GM12878 (cell line): ENCODE data around the gene ACER3. TPM values are rescaled to one million over a fixed set of nuclear protein-coding genes. Genes with fewer than 3 reads are reported as not detected.

Experiments
- ATAC-seq: fragments of 200-7000 bp; cut with Tn5 transposase; 3 replicates; pipeline ENCODE4 v1.9.1; 2020; ENCODE audit warnings: mild to moderate bottlenecking, moderate library complexity
- BruUV-seq: library from RNA; stranded (reverse); fragments of 400-500 nt; replicated peaks from 2 replicates; lab custom pipeline; 2021; lab: Mats Ljungman, UMichigan
- CTCF ChIA-PET: fragments of 300-600 bp; sonication (Branson Sonifier 250); formaldehyde crosslinking; extraction: SDS; loops from one replicate; lab custom pipeline; 2021; ENCODE audit warnings: inconsistent platforms; lab: Yijun Ruan, JAX
- POLR2A ChIA-PET: fragments of 350-600 bp; formaldehyde crosslinking; extraction: SDS; loops from one replicate; lab custom pipeline; 2021; ENCODE audit warnings: inconsistent platforms; lab: Charles Lee
- RAD21 ChIA-PET: fragments of 300-600 bp; sonication (Branson Sonifier 250); formaldehyde crosslinking; loops from one replicate; lab custom pipeline; 2023; ENCODE audit warnings: antibody characterized with exemption; ENCODE audit not compliant: unreplicated experiment; lab: Charles Lee
- SMC1A ChIA-PET: fragments of 300-600 bp; sonication (Branson Sonifier 250); formaldehyde crosslinking; loops from one replicate; lab custom pipeline; 2023; ENCODE audit not compliant: unreplicated experiment, uncharacterized antibody; lab: Charles Lee
- DNase-seq: peaks from one replicate; pipeline ENCODE4 v3.0.0-alpha.2; 2011; ENCODE audit warnings: low read depth, low spot score
- FAIRE-seq: peaks from 3 replicates; lab custom pipeline; 2011; peaks lifted over from hg19 to GRCh38; lab: Jason Lieb, UNC
- H2AFZ ChIP-seq: 2 replicates; pipeline ENCODE4 v1.6.0; 2011; ENCODE audit warnings: low read depth, low read length, control low read depth; ENCODE audit not compliant: control insufficient read depth
- H3K27ac ChIP-seq: 2 replicates; pipeline ENCODE4 v1.5.1; 2011; ENCODE audit warnings: control low read depth; ENCODE audit not compliant: control insufficient read depth, insufficient read depth
- H3K27me3 ChIP-seq, 2 experiments: replicated peaks in 1 of 2; 2 replicates each; pipeline versions ENCODE4 v1.6.0 to v1.6.1; 2011; ENCODE audit warnings: low read length in 1 of 2; ENCODE audit not compliant: control insufficient read depth in 2 of 2, insufficient read depth in 2 of 2
- H3K36me3 ChIP-seq, 2 experiments: 2 replicates each; pipeline ENCODE4 v1.5.1; 2011; ENCODE audit warnings: low read length in 1 of 2; ENCODE audit not compliant: control insufficient read depth in 2 of 2, insufficient read depth in 2 of 2
- H3K4me1 ChIP-seq: 2 replicates; pipeline ENCODE4 v1.6.1; 2011; ENCODE audit warnings: mild to moderate bottlenecking, low read length, moderate library complexity, mixed read lengths; ENCODE audit not compliant: control insufficient read depth, insufficient read depth
- H3K4me2 ChIP-seq: 2 replicates; pipeline ENCODE4 v1.6.0; 2011; ENCODE audit warnings: control low read depth; ENCODE audit not compliant: control insufficient read depth, insufficient read depth
- H3K4me3 ChIP-seq: fragments of 200-600 bp; sonication (generic); 2 replicates; pipeline ENCODE4 v1.5.1; 2016
- H3K79me2 ChIP-seq: 2 replicates; pipeline ENCODE4 v1.6.0; 2011; ENCODE audit warnings: low read length; ENCODE audit not compliant: control insufficient read depth, insufficient read depth
- H3K9ac ChIP-seq: 2 replicates; pipeline ENCODE4 v1.8.0; 2011; ENCODE audit warnings: low read length, control low read depth, mixed read lengths; ENCODE audit not compliant: control insufficient read depth, insufficient read depth
- H3K9me3 ChIP-seq: replicated peaks from 3 replicates; pipeline ENCODE4 v1.5.1; 2011; ENCODE audit warnings: mild to moderate bottlenecking, low read length; ENCODE audit not compliant: control insufficient read depth, insufficient read depth
- H4K20me1 ChIP-seq: 2 replicates; pipeline ENCODE4 v1.6.0; 2011; ENCODE audit not compliant: control insufficient read depth, insufficient read depth
- ASH2L ChIP-seq: fragments of 300-600, 200-600 bp; sonication (generic); IDR thresholded peaks from 2 replicates; pipeline ENCODE4 v1.6.1; 2017; ENCODE audit warnings: low read depth, mild to moderate bottlenecking, borderline replicate concordance
- EZH2 ChIP-seq: IDR thresholded peaks from 2 replicates; pipeline ENCODE4 v1.6.1; 2012; ENCODE audit warnings: low read depth, mild to moderate bottlenecking, control low read depth, inconsistent platforms, low read length, borderline replicate concordance; ENCODE audit not compliant: control insufficient read depth
- HSF1 ChIP-seq: fragments of 150-350 bp; IDR thresholded peaks from 2 replicates; pipeline ENCODE4 v1.6.1; 2014; ENCODE audit warnings: mild to moderate bottlenecking, low read depth, low read length
- IRF4 ChIP-seq: IDR thresholded peaks from 2 replicates; pipeline ENCODE4 v1.6.1; 2011; ENCODE audit warnings: low read depth, low read length
- NR2C2 ChIP-seq: IDR thresholded peaks from 2 replicates; pipeline ENCODE4 v1.6.1; 2011; ENCODE audit warnings: borderline replicate concordance, low read depth; ENCODE audit not compliant: control insufficient read depth, insufficient read length
- RUNX3 ChIP-seq: IDR thresholded peaks from 2 replicates; pipeline ENCODE4 v1.6.1; 2012; ENCODE audit warnings: low read length, inconsistent platforms
- SMARCA5 ChIP-seq: fragments of 450-650 bp; IDR thresholded peaks from 2 replicates; pipeline ENCODE4 v1.6.1; 2017; ENCODE audit warnings: mild to moderate bottlenecking
- SPI1 ChIP-seq: IDR thresholded peaks from 2 replicates; pipeline ENCODE4 v1.6.1; 2011; ENCODE audit warnings: low read depth, mild to moderate bottlenecking, low read length, moderate library complexity, borderline replicate concordance; ENCODE audit not compliant: insufficient read depth
- TCF12 ChIP-seq: IDR thresholded peaks from 2 replicates; pipeline ENCODE4 v1.6.1; 2011; ENCODE audit warnings: low read depth, mild to moderate bottlenecking, low read length
- TCF3 ChIP-seq: IDR thresholded peaks from 2 replicates; pipeline ENCODE4 v1.6.1; 2012; ENCODE audit warnings: low read depth, mild to moderate bottlenecking, low read length, borderline replicate concordance; ENCODE audit not compliant: insufficient read depth
- ZNF274 ChIP-seq: IDR thresholded peaks from one replicate; pipeline ENCODE4 v1.8.0; 2011; ENCODE audit not compliant: insufficient read length, insufficient read depth
- WGBS: methylation state at CpG from one replicate; pipeline ENCODE4 v1.1.6; 2016; ENCODE audit warnings: low lambda C conversion rate; ENCODE audit not compliant: insufficient replicate concordance, insufficient coverage; ENCODE audit errors: missing lambda C conversion rate; 5-methylcytosine and 5-hydroxymethylcytosine counted together
- in situ Hi-C: fragments of 300-500 bp; cut with MboI; formaldehyde crosslinking; loops from 9 replicates; pipeline ENCODE4 v1.14.3; 2018; ENCODE audit warnings: mixed read lengths
- intact Hi-C: fragments of 100-400 bp; cut with micrococcal nuclease; formaldehyde crosslinking; loops from one replicate; pipeline ENCODE4 v1.14.2; 2022; ENCODE audit not compliant: unreplicated experiment
- polyA plus RNA-seq, 11 experiments: library from polyadenylated mRNA; depleted of rRNA in 4 of 11; unstranded in 6 of 11; stranded (reverse) in 5 of 11; fragments of >200 nt; fragmentation: Nextera tagmentation in 4 of 11; fragmentation: Illumina TruSeq in 1 of 11; extraction: Ambion mirVana in 4 of 11; extraction: Trizol in 1 of 11; gene quantifications; 1 replicate in 1 of 11; 2 replicates in 10 of 11; pipeline versions ENCODE4 v1.2.1 to v1.2.3, GENCODE V29; 2011 to 2016; ENCODE audit warnings: inconsistent platforms in 2 of 11, missing spikeins in 2 of 11, low read depth in 1 of 11
- total RNA-seq, 4 experiments: library from RNA; depleted of rRNA in 3 of 4; stranded (reverse); fragments of >200 nt in 3 of 4; fragmentation: Illumina TruSeq in 1 of 4; extraction: Trizol in 1 of 4; gene quantifications; 2 replicates each; pipeline versions ENCODE4 v1.2.1 to v1.2.3, GENCODE V29; 2013 to 2021

Gene ACER3
- total and polyA plus RNA-seq, 10 of the 15 experiments (the other 5 are each of a cell fraction or from before 2014, with no cell fraction given), result 2.8 to 17.4 (median 10.3) TPM

GRCh38 chr11:77051511-77051910, 190.8 kb downstream of the ACER3 start:
- in situ Hi-C loops, result no loop called here
- POLR2A ChIA-PET, result no interaction called here

GRCh38 chr11:77052518-77052917, 191.8 kb downstream of the ACER3 start:
- ChIA-PET RAD21 (interaction anchor here (0.6 kb wide), 1 partner anchor 38 kb away, joined by 3 read pairs; no protein-coding TSS in a partner anchor), POLR2A (no interaction called here), SMC1A (interaction anchor here (3.2 kb wide), 1 partner anchor 39 kb away, joined by 8 read pairs; no protein-coding TSS in a partner anchor), CTCF (interaction anchor here (0.7 to 2.7 kb wide), 2 partner anchors 39 to 131 kb away, joined by 3 to 19 read pairs; no protein-coding TSS in a partner anchor)
- Histone ChIP-seq H3K27me3 (no peaks in the 10 kb centered on the region), H3K27ac (no peak overlapping the region), H3K4me2 (no peak overlapping the region), H3K4me3 (no peak overlapping the region), H3K4me1 (no peaks in the 10 kb centered on the region), H3K9ac (no peak overlapping the region), H4K20me1 (no peaks in the 10 kb centered on the region; the same call in 1 of the 2 replicates), H2AFZ (no peak overlapping the region), H3K9me3 (peaks cover 2% of the 10 kb centered on the region; the same call in 1 of the 3 replicates), H3K79me2 (no peaks in the 10 kb centered on the region), H3K36me3 (no peaks in the 10 kb centered on the region)
- TF ChIP-seq SMARCA5 (no peak), IRF4 (no peak), SPI1 (no peak), EZH2 (no peak), TCF3 (no peak), RUNX3 (no peak), ZNF274 (no peak), HSF1 (no peak), ASH2L (no peak), TCF12 (no peak)
- intact Hi-C loops, result no loop called here
- FAIRE-seq (no peak), DNase-seq (no peak), ATAC-seq (no peak)
- in situ Hi-C loops, result no loop called here
- BruUV-seq, result no TSS peak
- 24% methylated on average over 7 of the region's 7 CpGs for WGBS

More at GRCh38 chr11:77051511-77051910, 190.8 kb downstream of the ACER3 start:
- Histone ChIP-seq H3K9me3 (peaks cover 2% of the 10 kb centered on the region; the same call in 1 of the 3 replicates), H3K4me1 (no peaks in the 10 kb centered on the region), H3K4me3 (no peak overlapping the region), H3K36me3 (no peaks in the 10 kb centered on the region), H3K4me2 (no peak overlapping the region), H3K79me2 (no peaks in the 10 kb centered on the region), H2AFZ (no peak overlapping the region), H3K9ac (no peak overlapping the region), H3K27me3 (no peaks in the 10 kb centered on the region), H3K27ac (no peak overlapping the region), H4K20me1 (no peaks in the 10 kb centered on the region; the same call in 1 of the 2 replicates)
- CTCF ChIA-PET, result interaction anchor here (0.7 to 2.7 kb wide), 4 partner anchors 13 to 621 kb away, joined by 3 to 19 read pairs (median 4); no protein-coding TSS in a partner anchor
- DNase-seq (no peak), ATAC-seq (no peak), FAIRE-seq (no peak)
- intact Hi-C loops, result no loop called here
- RAD21 ChIA-PET, result interaction anchor here (1.2 kb wide), 1 partner anchor 40 kb away, joined by 5 read pairs; no protein-coding TSS in a partner anchor
- SMC1A ChIA-PET, result no interaction called here
- 39% methylated on average over 3 of the region's 3 CpGs for WGBS
- no TSS peak for BruUV-seq
- TF ChIP-seq ASH2L (no peak), HSF1 (no peak), NR2C2 (no peak)
